PC-9 (cell line): Measurements from ENCODE around the gene TNPO2.

Source experiments
- CTCF ChIP-seq: fragments of 200-600 bp; sonication (generic); conservative IDR thresholded peaks from 2 replicates; pipeline ENCODE4 v1.6.1; 2017; ENCODE audit warnings: mixed run types, antibody characterized with exemption, mild to moderate bottlenecking, moderate library complexity
- EZH2 ChIP-seq: fragments of 200-600 bp; sonication (generic); IDR thresholded peaks from 2 replicates; pipeline ENCODE4 v1.8.0; 2017; ENCODE audit warnings: antibody characterized with exemption, low read depth

- TF ChIP-seq CTCF: no peak
- no peak for TF ChIP-seq EZH2
Measured at GRCh38 chr19:12763100-12763499, 39.4 kb upstream of the TNPO2 start.
